ENCODE results near the gene NTPCR.
"Not testable (repeated sequence)": the region's sequence is repeated elsewhere in the genome, so short reads cannot be mapped to it uniquely, and the experiment has no call there.

The NTPCR gene

DNA sequence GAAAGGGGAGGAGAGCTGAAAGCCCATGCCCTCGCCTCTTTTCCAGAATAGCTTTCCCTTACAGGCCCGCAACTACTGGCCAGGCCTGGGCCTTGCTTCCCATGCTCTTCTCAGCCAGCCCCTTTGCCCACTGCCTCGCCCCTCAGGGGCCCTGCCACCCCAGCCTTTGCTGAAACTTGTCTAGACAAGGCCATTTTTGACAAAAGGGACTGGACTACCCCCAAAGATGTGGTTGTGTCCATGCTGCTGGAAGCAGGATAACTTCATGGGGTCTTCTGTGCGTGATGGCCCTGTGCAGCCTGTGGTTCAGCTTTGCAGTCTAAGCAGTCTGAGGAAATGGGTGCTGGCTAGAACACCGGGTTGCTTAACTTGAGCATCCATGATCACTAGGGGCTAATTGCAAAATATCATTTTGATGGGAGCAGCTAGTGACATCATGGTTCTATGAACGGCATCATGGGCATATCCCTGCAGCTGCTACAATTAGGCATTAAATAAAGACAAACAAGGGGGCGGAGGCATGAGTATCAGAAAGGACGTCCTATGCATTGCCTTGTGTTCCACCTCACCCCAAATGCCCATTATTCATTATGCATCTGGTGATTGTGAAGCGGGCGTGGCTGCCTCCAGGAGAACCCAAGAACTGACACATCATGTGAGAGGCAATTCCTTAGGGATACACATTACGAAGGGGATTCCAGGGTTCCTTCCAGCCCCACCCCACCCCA lies 36.8 kb downstream of the NTPCR start:
- no peak for DNase-seq

DNA sequence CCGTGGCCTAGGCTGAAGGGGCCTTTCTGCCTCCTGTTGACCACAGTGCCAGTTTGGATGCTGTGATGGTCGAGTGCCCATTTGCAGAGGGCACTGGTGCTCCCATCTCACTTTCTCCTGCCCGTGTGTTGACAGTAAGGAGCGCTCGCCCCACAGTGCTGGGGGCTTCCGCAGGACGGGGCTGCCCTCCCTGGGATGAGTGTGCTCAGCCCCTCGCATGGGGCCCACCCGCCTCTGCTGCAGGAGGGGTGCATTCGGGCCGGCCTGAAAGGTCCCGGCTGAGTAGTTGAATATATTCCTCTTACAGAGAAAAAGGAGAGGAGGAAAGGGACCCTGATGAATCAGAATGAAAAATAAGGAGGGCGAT lies 37.3 kb downstream of the NTPCR start:
- DNase-seq: no peak

DNA sequence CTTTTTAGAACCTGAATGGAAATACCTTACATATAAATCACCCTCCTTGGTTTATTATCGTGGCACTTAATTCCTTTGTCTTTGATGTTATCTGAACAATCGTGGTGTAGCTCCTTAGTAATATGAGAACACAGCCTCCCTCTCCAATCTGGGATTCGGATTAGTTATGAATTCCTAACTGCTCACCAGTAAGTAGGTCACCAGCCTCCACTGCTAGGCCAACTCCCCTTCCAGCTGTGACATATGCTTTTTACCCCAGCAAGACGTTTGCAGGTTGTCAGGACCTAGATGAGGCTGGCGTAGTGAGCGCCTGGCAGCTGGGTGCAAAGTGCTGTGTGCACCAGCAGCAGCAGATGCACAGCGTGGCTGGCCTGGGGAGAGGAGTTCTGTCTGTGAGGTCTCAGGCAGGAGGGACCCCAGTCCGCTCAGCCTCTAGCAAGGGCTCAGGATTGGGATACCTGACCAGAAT lies 38.2 kb downstream of the NTPCR start:
- peak; percentile 34 for DNase-seq

DNA sequence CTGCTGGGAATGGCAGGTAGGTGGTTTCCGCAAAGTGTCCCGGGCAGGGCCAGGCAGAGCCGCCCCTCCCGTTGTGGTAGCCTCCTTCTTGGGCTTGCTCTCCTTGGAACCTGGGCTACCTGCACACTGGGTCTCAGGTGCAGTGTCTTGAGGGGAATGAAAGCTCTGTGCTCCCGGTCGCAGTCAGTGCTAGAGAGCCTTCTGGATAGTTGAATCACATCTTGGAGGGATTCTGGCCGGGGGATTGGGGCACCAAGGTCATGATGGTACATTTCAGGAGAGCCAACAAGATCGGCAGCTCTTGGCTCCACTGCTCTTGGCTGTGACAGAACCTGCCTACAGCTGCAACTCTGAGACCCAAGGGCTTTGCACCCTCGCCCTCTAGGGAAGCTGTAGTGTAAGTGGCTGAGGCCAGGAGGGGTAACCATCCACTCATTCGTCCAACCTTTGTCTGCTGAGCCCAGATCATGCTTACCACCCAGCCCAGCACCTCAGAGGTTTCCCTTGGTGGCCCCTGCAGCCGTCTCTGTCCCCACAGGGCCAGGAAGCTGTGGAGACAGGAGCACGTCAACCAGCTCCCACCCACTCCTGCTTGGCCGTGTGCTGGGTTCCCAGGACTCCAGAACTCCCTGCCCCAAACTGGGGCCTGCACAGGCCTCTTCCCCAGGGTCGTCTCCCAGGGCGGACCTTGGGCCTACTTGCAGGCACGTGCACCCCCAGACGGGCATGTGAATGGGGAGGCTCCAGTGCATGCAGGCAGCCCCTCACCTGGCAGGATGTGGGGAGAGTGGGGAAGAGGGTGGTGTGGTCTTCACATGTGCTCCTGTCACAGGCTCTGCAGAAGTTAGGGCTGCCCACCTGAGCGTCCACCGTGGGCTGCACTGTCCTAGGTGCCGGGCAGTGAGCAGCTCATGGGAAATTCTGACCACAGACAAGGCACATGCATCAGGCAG lies 40.0 kb downstream of the NTPCR start:
- DNase-seq: no peak

DNA sequence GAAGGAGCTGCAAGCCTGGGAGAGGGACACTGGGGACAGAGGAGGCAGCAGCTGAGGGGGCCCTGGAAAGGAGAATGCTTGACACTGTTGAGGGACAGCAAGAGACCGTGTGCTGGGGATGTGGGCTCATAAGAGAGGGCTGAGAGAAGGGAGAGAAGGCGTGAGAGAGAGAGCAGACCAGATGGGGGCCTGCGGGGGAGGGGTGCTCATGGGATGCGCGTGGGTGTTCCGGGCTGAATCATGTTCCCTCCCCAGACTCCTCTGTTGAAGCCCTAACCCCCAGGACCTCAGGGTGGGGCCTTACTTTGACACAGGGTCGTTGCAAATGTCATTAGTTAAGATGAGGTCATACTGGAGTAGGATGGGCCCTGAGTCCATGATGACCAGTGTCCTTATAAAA lies 40.8 kb downstream of the NTPCR start:
- no peak for DNase-seq

DNA sequence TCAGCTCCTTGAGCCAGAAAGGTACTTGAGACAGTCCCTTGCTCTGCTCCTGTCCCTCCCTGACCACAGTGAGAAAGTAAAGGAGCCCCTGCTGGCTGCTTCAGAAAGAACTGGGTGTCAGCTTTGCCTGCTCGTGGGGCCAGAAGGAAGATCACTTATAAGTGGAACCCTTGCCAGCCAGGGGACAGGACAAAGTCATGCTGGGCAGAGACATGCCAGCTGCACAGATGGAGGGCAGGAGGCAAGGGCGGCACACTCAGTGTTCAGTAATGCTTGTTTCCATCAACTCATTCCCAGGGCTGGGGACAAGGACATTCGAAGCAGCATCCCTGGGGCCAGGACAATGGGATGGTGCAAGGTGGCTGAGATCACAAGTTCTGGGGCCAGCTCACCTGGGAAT lies 41.8 kb downstream of the NTPCR start:
- no peak for DNase-seq

DNA sequence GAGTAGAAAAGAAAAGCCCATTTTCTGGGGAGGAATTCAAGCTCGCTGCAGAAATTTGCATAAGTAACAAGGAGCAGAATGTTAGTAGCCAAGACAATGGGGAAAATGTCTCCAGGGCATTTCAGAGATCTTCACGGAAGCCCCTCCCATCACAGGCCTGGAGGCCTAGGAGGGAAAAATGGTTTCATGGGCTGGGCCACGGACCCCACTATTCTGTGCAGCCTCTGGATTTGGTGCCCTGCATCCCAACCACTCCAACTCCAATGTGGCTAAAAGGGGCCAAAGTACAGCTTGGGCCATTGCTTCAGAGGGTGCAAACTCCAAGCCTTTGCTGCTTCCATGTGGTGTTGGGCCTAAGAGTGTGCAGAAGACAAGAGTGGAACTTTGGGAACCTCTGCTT lies 43.1 kb downstream of the NTPCR start:
- DNase-seq: no peak

DNA sequence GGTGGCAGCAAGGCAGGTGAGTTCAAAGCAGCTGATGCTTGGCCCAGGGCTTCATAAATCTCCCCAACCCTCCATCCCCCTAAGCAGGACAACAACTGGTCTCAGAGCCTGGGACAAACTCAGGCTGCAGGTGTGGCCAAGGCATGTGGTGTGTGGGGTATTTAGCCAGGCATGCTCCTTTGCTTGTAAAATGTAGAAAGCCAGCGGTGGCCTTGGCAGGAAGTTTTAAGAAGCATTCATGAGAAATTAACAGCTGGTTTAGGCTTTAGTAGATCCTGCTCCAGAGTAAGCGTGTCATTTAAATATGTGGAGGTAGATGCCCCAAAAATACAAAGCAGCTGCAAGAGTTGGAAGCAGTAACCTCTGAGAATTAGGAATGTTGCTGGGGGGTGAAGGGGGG lies 44.8 kb downstream of the NTPCR start:
- peak; percentile 33 for DNase-seq

DNA sequence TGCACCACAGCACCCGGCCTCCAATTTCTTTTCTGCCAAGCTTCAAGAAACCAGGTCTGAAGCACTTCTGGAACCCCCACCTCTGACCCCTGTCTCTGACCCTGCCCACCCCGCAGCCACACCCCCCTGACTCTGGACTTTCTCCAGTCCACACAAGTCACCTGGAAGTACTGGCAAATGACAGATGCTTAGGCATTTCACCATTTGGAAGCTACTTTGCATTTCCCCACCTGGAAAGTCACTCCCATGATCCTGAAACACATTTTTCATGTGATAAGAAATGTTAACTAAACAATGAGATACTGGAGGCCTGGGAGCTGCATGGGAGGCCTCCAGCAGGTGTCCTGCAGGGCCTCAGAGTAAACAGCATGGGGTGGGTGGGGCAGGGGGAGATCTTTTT lies 45.7 kb downstream of the NTPCR start:
- DNase-seq: no peak

DNA sequence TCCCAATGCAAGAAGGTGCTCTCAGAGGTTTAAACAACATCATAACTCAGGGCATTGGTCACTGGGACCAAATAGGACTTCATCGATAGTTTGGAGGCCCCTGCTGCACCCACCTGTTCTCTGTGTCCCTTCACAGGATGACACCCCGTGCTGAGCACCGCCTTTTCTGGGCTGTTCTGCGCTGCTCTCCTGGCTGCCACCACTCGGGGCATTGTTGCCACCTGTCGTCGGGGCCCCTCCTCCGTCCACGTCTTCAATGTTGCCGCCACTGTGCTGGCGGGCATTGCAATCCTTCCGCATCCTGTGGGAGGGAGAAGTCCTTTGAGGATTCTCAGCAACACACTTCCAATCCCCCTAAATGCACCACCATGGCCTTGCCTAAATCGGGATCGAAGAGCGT lies 47.7 kb downstream of the NTPCR start:
- no peak for DNase-seq

DNA sequence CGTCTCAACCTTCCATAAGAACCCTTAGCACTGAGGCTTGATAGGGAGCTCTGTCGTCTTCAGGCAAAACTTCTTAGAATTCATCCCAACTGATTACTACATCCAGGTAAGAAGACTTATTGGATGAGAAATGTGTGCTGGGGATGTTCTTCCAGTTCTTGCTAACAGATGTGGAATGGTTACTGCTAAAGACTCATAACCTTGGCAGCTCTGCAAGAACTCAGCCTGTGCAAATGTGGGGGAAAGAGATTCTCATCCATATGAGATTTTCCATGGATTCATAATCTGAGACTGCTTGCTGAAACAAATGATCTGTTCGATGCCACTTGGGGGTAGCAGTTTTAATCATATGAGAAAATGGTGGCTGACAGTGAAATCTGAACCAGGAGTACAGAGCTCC lies 48.2 kb downstream of the NTPCR start:
- DNase-seq: no peak

DNA sequence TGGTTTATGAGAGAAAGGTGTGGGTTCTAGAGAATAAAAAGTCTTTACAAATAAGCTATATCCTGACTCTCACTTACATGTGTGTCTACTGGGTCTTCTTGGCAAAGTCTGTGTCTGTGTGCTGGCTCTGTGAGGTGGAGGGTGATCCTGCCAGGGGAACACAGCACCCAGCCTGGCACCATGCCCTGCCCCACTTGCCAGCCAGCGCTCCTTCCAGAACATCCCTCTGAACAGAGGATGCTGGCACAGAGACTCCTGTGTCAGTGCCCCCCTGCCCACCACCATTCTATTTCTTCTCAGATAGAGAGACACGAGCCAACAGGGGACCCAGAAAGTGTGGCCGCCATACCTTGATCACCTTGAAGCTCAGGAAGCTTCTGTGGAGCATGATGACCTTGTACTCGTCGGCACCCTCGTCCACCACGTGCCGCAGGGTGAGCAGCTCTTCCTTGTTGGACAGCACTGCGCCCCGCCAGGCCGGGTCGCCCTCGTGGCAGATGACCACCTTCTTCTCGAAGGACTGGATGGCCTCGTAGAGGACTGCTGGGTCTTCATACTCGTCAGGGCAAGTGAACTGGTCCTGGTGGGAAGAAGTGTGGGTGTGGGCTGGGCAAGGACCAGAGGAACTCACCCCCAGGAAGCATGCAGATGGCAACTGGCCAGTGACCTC lies 49.7 kb downstream of the NTPCR start:
- DNase-seq: no peak

DNA sequence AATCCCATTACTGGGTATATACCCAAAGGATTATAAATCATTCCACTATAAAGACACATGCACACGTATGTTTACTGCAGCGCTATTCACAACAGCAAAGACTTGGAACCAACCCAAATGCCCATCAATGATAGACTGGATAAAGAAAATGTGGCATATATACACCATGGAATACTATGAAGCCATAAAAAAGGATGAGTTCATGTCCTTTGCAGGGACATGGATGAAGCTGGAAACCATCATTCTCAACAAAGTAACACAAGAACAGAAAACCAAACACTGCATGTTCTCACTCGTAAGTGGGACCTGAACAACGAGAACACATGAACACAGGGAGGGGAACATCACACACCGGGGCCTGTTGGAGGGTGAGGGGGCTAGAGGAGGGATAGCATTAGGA lies 53.2 kb downstream of the NTPCR start:
- DNase-seq: not testable (repeated sequence)

DNA sequence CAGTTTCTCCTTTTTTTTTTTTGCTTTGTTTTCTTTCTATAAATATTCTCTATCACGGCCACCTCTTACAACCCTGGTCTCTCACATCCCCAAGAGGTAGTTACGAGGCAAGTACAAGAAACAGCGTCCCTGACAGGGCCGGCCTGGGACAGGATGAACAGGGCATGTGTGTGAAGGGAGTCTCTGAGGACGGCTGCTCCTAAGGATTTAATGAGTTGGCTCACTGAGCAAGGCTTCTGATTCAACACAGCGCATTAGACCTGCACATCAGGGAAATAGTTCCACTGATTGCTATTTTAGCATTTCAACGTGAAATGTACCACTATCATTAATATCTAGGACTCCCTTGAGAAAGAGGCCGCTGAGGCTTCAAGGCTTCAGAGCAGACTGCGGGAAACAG lies 54.0 kb downstream of the NTPCR start:
- no peak for DNase-seq

DNA sequence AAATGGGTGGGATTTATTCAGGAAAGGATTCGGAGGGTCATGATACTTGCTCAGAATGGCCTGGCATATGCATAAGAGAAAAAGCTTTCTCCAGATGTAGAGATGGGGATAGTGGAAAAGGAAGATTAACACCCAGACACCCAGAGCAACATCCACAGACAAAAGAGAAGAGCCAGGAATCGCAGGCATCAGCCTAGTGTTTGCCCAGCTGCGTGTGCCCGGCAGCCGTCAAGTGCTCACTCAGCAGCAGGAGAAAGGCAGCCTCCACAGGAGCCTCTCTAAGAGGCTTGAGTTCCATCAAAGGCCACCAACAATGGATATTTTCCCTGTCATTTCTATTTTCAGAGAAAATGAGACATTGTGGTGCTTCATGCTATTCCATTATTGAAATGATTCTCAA lies 54.7 kb downstream of the NTPCR start:
- no peak for DNase-seq

DNA sequence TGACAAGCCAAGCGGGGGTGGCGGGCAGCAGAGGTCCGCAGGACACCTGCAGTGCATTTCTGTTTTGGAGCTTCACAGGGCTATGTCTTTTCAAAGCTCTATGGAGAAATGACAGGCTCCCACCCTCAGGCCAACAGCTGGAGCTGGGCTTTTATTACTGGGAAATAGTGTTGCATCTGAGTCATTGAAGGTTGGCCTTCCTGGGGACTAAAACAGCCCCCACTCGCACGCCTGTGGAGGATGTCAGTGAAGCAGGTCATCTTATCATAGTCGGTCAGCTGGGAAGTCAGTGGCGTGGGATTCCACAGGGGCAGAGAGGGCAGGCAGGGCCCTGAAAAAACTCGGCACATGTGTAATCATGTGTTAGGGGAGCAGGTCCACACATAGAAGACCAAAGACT lies 55.3 kb downstream of the NTPCR start:
- no peak for DNase-seq

DNA sequence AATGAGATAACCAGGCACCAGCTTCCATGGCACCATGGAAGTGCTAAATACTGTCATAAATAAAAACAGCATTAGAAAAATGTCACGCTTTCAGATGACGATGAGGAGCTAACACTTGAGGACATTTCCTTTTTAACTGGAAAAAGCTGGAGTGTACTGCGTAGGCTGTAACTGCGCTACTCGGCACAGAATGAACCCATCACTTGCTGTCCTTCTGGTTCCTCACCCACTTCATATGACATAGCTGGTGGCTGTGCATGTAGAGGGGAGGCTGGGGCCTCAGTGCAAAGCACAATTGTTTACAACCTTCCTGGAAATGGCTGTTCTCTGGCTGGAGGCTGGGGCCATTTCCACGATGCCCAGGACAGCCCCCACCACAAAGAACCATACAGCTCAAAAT lies 55.7 kb downstream of the NTPCR start:
- no peak for DNase-seq

DNA sequence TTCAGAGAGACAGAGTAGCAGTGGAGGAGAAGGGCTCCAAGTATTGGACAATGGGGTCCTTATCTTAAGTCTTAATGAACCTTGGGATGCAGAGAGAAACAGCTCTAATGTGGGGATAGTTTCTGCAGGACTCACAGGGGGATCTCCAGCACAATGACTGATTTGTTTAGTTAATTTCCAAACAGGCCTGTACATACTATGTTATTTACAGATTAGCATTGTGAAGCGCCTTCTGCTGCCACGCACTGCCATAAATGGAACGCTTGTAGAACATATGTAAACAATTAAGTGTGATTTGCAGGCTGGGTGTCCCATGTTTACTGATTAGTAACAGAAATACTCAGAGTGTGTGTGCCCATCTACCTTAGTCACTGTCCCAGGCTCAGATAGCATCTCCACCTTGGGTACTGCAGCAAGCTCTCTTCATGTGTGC lies 56.1 kb downstream of the NTPCR start:
- no peak for DNase-seq

DNA sequence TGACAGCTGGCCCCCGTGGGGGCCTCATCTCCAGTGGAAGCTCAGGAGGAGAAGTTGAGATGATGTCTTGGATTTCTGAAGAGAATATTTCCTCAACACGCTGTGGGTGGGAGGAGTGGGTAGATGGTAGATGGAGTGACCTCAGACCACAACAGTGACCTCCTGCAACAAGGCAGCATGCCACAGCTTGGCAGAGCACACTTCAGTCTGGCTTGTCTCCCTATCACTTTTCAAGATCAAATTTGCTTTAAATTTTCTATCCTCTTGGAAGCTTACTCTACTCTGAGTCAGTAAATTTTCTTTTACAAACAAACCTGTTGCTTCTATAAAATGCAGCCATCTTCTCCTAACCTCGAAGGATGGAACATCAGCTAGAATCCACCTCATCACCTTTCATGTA lies 59.7 kb downstream of the NTPCR start:
- DNase-seq: no peak

DNA sequence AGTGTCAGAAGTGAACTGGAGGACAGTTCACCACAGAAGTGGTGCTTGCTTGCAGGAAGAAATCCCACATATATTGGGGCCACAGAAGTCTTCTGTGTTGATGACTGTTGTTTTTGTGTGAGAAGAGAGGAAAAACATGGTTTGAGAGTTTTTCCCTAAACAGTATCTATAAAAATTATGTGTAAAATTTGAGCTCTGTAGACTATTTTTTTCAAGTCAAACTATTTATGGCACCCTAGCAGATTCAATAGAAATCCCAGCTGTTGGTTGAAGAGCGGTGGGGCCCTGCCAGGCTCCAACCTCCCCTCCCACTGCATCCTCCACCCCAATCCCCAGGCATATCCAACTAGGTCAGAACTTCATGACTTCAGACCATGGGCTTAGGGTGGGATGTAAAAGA lies 61.6 kb downstream of the NTPCR start:
- no peak for DNase-seq

DNA sequence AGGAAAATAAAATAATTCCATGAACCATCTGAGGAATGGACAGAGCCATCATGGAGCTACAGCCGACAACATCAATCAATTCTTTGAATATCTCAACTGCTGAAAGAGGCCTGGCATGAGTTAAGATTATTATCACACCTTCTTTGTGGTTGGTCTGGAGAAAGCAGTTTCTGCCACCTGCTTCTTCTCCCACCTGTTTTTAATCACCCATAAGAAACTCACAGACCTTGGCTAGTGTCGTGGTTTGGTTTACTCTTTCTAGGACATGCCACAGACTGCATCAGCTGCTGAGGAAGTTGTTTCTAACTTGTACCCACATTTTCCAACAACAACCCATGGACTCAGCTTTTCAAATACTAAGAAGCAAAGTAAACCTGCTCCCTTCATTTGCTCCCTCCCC lies 65.6 kb downstream of the NTPCR start:
- no peak for DNase-seq

DNA sequence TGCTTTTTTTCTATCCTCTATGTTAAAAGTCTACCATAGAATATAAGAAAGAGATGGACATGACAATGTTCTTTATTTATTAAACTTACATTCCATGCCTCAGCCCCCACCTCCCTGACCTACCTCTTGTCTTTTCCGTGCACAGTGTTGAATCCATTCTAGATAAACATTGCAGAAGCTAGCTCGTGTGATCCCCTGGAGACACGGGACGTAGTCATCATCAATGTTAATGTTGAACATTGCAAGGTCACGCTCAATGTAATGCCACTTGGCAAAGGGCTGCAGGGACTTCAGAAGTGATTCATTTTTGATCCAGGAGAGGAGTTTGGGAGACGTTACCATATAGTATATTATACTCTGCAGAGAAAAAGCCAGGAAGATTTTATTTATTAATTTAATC lies 66.4 kb downstream of the NTPCR start:
- DNase-seq: no peak

DNA sequence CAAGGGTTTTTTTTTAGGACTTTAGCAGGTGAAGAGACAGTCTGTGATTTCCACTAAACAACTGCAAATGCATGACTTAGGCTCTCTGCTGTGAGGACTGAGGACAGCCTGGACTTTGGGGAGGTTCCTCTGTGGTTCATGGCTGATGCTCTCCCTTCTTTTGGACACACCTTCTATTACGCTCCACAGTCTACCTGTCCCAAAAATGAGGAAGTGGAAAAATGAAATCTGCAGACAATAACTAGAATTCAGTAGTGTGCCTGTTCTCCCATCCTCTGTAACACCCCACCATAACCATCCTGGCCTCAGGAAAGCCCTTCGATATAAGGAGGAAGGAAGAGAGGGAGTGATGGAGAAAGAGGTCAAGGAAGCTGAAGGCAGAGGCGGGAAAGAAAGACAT lies 68.7 kb downstream of the NTPCR start:
- no peak for DNase-seq
